Measurements from ENCODE around the gene NUDT22.

NUDT22 gene, protein sequence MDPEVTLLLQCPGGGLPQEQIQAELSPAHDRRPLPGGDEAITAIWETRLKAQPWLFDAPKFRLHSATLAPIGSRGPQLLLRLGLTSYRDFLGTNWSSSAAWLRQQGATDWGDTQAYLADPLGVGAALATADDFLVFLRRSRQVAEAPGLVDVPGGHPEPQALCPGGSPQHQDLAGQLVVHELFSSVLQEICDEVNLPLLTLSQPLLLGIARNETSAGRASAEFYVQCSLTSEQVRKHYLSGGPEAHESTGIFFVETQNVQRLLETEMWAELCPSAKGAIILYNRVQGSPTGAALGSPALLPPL

DNA sequence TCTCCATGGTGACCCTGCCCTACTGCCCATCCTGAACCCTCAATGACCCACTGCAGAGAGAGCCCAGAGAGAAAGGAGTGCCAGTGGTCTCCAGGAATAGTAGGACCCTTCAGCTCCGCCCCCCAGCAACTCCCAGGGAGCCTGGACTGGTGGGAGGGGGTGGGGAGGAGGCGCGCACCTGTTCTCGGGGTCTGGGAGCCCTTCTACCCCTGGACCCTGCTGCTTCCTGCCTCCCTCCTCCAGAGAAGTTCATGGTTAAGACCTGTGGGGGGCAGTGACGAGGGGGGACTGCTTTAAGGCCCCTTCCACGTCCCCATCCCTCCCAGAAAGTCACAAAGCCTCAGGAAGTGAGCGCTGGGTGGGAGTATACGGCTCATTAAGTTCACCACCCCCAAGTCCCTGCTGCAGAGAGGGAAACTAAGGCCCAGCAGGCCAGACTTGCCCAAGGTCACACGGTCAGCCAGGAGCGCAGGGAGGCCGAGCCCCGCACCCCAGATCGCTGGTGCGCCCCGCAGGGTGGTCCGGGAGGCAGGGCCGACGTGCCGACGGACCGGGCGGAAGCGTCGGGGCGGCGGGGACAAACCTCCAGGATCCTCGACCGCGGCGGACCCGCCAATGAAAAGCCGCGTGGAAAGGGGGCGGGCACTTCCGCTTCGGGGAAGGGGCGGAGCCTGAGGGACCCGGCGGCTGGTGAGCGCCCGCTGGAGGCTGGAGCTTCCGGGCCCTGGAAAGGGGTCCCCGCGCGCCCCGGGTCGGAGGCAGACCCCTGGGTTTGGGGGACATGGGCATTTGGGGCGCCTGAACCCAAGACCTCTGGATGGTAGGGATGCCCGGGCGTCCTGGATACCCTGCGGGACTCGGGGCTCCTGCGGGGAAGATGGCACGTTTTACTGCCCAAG is at the start of gene NUDT22, which contains the start of gene TRPT1:
NUDT22 (plus strand) TSS at position 667 of the 899 bp plus-strand sequence. CDS start 379 bp downstream, outside the sequence.
TRPT1 (minus strand) TSS at position 579 of the 899 bp plus-strand sequence; CDS start at position 253, 326 bp downstream.
- peak; percentile 75 to 90 (median 88) for DNase-seq

DNA sequence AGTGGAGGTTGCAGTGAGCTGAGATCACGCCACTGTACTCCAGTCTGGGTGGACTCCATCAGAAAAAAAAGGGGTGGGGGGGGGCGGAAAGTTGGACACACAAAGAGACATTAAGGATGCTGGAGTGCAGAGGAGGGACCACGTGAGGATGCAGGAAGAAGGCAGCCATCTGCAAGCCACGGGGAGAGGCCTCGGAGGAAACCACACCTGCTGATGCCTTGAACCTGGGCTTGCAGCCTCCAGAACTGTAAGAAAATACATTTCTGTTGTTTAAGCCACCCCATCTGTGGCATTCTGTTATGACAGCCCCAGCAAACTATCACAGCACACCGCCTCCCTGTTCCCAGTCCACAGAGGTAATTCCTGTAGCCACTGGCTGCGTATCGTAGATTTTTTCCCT is 49.3 kb upstream of the NUDT22 start:
- DNase-seq, result no peak

DNA sequence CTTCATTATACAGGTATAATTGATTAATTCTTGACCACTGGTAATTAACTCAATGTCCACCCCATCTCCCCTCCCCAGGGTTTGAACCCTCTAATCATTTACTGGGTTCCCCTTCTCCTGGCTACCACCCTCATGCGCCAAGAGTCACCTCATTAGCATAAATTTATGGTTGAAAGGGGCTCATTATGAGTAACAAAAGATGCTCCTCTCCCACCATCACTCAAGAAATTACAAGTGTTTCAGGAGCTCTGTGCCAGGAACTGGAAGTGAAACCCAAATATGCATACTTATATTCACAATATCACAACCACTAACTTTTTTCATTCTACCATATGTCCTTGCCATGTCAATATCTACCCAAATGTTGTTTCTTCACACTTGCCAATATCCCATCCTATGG is 47.9 kb upstream of the NUDT22 start:
- no peak for DNase-seq

DNA sequence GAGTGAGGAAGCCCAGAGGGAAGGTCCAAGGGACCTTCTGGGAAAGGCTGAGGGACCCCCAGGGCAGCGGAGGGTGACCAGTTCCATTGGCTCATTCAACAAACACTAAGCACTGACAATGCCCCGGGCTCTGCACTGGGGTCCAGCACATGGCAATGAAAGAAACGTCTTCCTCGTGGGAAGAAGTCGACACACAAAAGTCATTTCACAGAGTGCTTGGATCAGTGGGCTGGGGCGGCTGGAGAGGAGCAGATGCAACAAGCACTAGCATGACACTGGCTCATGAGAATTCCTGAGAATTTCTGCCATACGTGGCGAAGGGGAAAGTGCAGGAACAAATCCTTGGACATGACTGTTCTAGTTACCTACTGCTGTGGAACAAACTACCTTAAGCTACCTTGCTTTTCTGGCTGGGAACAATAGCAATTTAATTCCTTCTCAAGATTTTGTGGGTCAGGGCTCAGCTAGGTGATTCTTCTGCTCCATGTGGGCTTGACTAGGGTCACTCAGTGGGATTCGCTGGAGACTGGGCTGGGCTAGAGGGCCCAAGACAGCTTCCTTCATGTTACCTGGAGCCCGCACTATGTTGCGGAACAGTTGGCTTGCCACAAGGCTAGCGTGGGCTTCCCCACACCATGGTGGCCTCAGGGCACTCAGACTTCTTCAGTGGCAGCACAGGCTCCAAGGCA is 47.0 kb upstream of the NUDT22 start:
- no peak for DNase-seq

DNA sequence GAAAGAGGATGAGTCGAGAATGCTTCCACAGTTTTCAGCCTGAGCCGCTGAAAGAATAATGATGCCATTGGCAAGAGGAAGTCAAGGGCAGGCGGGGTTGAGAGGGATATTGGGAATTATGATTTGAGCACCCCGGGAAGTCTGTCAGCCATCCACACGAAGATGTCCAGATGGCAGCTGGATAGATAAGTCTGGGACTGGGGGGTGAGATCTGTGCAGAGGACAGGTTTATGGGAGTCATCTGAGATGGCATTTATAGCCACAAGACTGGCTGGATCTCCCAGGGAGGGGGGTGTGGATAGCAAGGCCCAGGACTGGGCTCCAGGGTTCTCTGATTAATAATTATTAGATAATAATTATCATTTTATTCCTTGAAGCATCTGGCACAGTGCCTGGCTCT is 45.2 kb upstream of the NUDT22 start:
- no peak for DNase-seq

DNA sequence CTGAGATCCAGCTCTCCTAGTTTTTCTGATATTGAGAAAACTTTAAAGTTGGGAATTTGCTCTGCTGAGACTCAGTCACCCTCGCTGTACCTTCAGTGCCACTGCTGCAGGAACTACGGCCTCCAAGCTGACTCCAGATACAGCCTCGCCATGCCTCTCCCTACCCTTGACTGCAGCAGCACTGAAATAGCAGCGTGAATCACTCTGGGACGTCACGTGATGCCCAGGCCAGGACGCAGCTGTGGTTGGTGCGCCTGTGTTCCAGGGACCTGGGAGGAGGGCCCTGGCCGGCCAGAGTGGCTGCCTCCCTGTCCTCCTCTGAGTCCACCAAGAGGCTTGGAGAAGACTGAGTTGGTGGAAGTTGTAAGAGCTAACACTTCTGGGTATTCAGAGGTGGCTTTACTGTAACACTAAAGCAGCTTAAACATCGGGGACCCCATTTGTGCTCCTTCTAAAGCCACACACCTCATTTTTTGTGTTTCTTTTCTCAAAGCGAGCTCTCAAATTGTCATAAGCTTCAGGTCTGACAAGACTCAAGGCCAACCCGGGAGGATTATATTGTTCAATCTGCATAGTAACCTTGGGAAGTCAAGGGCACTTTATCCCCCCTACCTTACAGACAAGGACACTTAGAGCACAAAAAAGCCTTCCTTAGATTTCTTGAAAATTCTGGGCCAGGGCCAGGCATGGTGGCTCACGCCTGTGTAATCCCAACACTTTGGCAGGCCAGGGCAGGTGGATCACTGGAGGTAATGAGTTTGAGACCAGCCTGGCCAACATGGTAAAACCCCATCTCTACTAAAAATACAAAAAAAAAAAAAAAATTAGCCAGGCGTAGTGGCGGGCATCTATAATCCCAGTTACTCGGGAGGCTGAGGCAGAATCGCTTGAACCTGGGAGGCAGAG is 44.3 kb upstream of the NUDT22 start:
- DNase-seq, result no peak

DNA sequence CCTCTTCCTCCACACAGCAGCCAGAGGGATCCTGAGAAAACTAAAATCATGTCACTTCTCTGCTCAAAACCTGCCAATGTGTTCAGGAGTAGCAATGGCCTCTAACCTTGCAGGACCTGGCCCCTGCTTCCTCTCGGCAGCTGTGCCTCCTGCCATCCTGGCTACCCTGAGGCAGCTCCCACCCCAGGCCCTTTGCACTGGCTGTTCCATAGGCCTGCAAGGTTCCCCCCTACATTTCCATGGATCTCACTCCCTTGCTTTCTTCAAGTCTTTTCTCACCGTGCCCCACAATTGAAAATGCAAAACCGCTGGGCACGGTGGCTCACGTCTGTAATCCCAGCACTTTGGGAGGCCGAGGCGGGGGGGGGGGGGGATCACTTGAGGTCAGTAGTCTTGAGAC is 42.2 kb upstream of the NUDT22 start:
- no peak for DNase-seq

DNA sequence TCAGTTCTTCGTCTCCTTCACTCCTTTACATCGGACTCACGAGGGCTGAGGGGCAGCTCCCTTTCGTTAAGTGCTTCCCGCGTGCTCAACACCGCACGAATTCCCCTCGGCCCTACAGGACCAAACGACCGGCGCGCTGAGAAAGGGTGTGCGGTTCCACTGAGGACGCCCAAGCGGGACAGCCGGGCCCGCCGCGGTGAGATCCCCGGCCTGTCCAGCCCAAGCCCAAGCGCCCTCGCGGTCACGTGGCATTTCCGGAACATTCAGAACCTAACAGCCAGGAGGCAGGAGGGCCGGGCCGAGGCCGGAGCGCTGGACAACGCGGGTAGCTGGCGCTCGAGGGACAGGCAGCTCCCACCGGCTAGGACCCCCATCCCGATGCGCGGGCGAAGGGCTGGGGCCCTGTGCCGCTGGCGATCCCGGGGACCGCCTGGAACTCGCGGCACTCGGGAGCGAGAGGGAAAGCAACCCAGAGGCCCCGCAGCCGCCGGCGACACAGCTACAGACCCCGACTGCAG is 40.8 kb upstream of the NUDT22 start:
- peak in 1 of 6 experiments; percentile 66 for DNase-seq

DNA sequence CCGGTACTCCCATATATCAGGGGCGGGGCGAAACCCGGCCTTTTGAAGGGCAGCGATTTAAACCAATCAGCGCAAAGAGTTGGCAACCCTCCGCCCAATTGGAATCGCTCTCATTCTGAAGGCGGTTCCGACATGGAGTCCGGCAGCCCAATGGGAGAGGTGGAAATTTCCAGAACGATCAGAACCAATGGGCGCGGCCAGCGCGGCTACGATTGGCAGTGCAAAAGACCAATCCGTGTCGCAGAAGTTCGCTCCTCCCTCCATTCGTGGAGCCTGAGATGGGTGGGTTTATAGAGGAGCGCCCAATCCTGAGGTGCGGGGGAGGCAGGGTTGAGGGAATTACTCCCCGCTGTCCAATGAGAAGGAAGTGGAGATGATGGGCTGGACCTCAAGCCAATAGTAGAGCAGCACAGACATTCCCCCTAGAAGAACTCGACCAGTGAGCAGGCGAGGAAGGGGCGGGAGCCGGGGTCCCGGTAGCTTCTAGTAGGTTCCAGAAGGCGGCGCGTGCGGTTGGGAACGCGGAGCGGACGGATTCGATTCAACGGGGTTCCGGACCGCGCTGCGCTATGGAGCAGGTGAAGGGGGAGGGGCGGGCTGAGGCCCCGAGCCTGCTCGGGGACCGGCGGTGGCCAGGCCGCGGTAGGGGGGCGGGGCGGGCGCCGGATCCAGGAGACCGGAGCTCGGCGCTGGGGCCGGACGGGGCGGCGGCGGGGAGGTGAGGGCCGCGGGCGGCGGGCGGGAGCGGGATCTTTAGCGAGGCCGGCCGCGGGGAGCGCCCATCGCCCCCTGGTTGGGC is 40.2 kb upstream of the NUDT22 start, which contains the start of gene STIP1:
STIP1 (plus strand) TSS at position 479 of the 799 bp plus-strand sequence; CDS start at position 570, 91 bp downstream.
- peak; percentile 97 to 100 (median 99) for DNase-seq

DNA sequence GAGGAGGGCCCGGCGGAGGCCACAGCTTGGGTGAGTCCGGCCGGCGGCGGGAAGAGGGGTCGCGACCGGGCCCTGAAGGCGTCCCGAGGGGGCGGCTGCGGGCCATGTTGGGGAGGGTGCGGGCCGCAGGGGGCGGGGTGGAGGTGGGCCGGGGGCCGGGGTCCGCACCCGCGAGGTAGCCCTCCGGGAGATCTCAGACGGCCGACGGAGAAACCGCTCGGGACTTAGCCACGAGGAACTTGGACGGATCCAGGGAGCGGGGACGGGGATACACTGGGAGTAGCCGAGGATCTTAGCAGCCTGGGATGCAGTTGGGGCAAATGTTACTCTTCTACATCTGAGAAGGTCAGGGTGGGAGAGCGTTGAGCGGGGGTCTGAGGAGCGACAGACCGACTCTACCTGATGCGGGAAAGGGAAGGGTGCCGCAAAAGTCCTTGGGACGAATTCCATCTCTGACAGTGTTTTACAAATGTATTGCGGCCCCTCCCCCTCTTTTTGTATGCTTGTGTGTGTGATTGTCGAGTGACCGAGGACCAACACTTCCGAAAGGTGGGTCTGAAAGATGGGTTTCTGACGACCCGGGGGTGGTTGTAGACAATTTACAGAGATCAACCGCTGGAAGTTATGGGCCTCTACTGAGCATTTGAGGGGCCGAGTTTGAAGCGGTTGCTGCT is 39.4 kb upstream of the NUDT22 start:
- peak in 4 of 6 experiments; percentile 26 to 47 (median 44) for DNase-seq

DNA sequence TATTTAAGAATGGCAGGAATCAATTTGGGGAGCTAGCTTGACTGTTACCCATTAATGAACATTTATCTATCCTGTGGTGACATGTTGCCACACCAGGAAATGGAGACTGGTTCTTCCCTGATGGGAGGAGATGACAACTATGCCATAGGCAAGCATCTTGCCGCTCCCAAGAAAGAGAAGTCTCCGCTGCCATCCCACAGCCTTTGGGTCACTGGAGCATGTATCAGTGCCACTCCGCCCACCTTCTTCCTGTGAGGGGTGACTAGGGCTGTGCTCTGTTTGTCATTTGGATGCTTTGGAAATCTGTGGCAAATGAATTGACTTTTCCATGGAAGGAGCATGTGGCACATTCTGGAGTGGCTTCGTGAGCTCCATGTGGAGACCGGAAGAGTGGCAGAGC is 33.6 kb upstream of the NUDT22 start:
- DNase-seq, result no peak

DNA sequence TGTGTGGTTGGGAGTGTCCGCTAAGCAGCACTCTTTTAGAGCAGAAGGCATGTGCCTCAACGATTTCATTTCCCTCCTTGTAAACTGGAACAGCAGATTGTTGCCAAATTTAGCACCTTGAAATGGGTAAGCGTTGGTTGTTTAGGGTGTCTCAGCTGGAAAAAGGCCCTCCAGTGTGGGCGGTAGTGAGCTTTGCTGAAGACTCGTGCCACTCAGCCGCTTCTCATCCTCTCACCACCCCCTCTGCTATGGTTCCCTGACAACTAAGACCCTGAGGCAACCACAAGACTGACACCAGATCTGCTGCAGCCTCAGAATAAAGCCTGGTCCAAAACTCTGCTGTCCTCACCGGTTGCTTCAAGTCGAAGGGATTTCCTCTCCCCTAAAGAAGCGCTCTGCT is 29.4 kb upstream of the NUDT22 start:
- DNase-seq, result no peak

DNA sequence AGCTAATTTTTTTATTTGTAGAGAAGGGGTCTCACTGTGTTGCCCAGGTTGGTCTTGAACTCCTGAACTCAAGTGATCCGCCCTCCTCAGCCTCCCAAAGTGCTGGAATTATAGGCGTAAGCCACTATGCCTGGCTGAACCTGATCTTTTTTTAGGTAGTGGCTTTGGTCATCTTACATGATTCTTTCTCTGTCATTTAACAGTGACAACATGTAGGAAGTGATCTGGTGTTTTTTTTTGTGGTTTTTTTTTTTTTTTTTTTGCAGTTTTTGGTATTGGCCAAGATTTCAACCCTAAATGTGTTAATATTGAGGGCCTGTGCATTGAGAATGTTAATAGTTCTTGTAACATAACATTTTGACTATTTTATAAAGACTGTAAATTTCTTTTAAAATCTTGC is 27.6 kb upstream of the NUDT22 start:
- DNase-seq, result no peak

DNA sequence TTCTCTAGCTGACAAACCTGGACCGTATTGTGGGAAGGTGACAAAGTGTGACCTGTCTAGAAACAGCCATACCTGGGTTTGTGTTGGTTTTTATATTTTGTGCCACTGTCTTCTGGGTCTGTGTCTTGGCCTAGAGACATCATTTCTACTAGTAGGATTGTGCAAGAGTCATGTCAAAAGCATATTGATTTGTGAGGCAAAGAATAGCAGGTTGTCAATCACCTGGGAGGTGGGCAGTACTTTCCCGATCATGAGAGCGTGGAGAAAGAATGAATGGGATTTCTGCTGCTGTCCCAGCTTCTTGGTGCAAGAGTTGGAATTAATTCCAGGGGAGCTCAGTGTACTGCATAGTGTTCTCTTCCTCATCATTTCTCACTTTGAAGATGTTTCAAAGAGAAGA is 24.5 kb upstream of the NUDT22 start:
- DNase-seq, result no peak

DNA sequence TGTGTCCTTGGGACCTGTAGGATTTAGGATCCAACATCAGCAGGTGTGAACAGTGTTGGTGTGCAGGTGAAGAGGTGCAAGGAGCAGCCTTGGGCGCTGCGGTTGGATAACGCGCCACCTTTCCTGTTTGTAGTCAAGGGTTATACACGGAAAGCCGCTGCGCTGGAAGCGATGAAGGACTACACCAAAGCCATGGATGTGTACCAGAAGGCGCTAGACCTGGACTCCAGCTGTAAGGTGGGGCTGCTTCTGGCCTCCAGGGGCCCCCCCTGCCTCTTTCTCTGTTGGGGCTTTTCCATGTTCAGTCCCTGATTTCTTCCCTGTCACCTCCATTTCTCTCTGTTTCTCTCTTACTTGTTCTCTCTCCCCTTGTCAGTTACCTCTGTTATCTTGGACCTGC is 23.1 kb upstream of the NUDT22 start:
- no peak for DNase-seq

DNA sequence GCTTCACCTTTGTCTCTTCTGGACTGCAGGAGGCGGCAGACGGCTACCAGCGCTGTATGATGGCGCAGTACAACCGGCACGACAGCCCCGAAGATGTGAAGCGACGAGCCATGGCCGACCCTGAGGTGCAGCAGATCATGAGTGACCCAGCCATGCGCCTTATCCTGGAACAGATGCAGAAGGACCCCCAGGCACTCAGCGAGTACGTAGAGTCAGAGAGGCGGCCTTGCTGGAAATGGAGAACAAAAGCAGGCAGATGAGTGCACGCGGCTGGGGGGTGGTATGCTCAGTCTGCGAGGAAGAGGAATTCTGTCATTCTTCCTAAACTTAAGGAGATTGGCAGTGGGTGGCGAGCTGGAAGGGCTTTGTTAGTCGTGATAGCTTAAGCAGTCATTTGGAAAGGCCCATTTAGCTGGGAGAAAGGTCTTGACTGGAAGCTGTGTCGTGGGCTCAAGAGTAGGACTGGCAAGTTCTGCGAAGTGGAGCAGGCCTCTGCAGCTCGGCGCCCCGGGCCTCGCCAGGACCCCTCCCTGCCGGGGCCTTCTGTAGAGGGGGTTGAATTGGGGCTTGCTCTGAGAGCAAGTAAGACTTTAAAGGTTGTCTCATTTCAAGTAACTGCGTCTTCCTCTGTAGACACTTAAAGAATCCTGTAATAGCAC is 22.5 kb upstream of the NUDT22 start:
- DNase-seq, result no peak

DNA sequence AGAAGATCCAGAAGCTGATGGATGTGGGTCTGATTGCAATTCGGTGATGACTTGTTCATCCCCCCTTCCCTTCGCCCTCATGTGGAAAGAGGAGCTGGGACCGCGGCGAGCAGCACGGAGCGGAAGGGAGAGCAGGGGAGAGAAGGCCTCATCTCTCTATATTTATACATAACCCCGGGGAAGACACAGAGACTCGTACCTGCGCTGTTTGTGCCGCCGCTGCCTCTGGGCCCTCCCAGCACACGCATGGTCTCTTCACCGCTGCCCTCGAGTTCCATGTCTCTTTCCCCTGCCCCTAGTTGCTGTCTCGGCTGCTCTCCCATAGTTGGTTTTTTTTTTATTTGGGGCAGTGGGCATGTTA is 22.0 kb upstream of the NUDT22 start:
- DNase-seq, result no peak

DNA sequence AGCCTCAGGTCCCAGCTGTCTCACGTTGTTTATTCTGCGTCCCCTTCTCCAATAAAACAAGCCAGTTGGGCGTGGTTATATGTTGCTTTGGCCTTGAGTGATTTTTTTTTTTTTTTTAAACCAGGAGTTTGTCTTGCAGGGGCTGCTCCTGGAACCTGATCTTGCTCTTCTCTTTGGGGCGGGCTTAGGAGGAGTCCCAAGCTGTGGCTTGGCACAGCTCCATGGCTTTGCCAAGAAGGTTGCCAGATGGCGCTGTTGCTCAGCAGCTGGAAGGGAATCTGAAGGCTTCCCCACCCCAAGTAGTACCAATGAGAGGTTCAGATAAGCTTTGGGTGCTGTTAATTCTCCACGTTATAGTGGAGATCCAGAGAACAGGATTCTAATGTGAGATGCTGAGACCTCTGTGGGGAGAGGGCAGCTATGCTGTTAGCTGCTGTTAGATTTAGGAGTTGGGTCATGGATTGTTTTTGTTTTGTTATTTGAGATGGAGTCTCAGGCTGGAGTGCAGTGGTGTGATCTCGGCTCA is 21.5 kb upstream of the NUDT22 start:
- DNase-seq, result peak; percentile 73 to 83 (median 82)

DNA sequence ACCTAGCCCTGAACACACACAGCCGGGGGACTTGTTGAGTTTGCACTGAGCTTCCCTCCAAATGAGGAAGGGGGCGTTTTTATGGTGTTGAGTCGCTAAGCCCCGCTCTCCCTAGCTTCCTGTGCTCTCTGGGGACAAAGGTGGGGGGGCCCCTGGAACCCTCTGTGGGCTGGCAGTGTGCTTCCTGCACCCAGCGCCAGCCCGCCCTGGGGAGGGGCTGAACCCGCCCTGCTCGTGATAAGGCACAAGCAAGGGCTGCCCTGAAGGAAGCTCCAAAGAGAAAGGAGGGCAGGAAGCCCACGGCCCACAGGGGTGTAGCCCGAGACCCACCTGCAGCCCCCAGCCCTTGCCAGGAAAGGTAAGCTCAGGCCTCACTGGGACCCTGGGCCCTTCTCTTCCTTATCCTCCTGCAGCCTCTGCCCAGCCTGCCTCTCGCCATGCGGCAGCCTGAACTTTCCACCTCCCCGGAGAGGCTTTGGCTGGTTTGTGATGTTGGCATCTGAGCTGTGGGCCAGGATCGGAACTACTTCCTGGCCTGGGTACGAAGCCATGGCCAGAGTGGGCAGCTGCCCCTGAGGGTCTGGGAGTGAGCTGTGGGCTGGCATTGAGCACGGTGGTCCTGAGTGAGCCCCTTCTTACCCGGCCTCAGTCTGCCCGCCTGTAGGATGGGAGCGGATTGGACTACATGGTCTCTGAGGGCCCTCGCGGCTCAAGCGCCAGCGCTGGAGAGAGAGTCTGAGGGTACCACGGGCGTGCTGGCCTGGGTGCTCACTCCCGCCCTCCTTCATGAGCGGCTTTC is 19.4 kb upstream of the NUDT22 start, which contains the start of gene FERMT3:
FERMT3 (plus strand) TSS at position 265 of the 799 bp plus-strand sequence. CDS start 644 bp downstream, outside the sequence.
- peak; percentile 38 to 73 (median 68) for DNase-seq

Data from stimulated activated naive CD4-positive, alpha-beta T cell (primary cell).